ENCODE data around the gene SHB. TPM values are rescaled to one million over a fixed set of nuclear protein-coding genes. Genes with fewer than 3 reads are reported as not detected.

SHB gene
- total and polyA plus RNA-seq, 11 donors: 7.8 to 31.4 (median 21.4) TPM

- H3K27ac ChIP-seq: peak overlapping the region in 1 of 12 donors; percentile 33
- no peaks in the 10 kb centered on the region for H3K9me3 ChIP-seq
- WGBS, 4 donors: 64 to 73% (median 69%) methylated on average over 11 of the region's 11 CpGs
- H3K27me3 ChIP-seq: no peaks in the 10 kb centered on the region
- H3K4me3 ChIP-seq: no peak overlapping the region
- no peak for TF ChIP-seq POLR2A (IDR thresholded peaks at IDR 0.05)
- TF ChIP-seq, protein P1, sequence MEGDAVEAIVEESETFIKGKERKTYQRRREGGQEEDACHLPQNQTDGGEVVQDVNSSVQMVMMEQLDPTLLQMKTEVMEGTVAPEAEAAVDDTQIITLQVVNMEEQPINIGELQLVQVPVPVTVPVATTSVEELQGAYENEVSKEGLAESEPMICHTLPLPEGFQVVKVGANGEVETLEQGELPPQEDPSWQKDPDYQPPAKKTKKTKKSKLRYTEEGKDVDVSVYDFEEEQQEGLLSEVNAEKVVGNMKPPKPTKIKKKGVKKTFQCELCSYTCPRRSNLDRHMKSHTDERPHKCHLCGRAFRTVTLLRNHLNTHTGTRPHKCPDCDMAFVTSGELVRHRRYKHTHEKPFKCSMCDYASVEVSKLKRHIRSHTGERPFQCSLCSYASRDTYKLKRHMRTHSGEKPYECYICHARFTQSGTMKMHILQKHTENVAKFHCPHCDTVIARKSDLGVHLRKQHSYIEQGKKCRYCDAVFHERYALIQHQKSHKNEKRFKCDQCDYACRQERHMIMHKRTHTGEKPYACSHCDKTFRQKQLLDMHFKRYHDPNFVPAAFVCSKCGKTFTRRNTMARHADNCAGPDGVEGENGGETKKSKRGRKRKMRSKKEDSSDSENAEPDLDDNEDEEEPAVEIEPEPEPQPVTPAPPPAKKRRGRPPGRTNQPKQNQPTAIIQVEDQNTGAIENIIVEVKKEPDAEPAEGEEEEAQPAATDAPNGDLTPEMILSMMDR (IDR thresholded peaks at IDR 0.05): no peak
- intact Hi-C loops (cut with DNase I): loop anchor here in 5 of 10 donors (5.0 to 10.0 kb wide), 6 partner anchors 67 to 325 kb away; partner anchors contain the start of gene TRMT10B (in 1 of the 5)
- ATAC-seq (peak in 3 of 4 donors; percentile 19 to 51 (median 38)), DNase-seq (peak in 2 of 5 donors; percentile 25 to 59)
- peaks cover 0 to 49% (median 11%) of the 10 kb centered on the region in 12 donors for H3K4me1 ChIP-seq
- no peaks in the 10 kb centered on the region for H3K36me3 ChIP-seq
These were observed 10.5 kb upstream of the SHB start for GRCh38 chr9:38079461-38080031.

DNA sequence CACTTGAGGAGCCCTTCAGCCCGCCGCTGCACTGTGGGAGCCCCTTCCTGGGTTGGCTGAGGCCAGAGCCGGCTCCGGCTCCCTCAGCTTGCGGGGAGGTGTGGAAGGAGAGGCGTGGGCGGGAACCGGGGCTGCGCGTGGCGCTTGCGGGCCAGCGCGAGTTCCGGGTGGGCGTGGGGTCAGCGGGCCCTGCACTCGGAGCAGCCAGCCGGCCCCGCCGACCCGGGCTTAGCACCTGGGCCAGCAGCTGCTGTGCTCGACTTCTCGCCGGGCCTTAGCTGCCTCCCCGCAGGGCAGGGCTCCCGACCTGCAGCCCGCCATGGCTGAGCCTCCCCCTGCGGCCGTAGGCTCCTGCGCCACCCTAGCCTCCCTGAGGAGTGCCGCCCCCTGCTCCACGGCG, 6.2 kb upstream of the SHB start:
- ATAC-seq (no peak), DNase-seq (no peak)
- no peaks in the 10 kb centered on the region for H3K9me3 ChIP-seq
- no peak overlapping the region for H3K4me3 ChIP-seq
- TF ChIP-seq, protein P1 (IDR thresholded peaks at IDR 0.05): no peak
- TF ChIP-seq POLR2A (IDR thresholded peaks at IDR 0.05): no peak
- intact Hi-C loops (cut with DNase I): loop anchor here in 2 of 10 donors (5.0 to 10.0 kb wide), 2 partner anchors 63 to 320 kb away; partner anchors contain the start of gene TRMT10B (in 1 of the 2)
- WGBS, 4 donors: 93 to 98% (median 95%) methylated on average over 29 to 34 of the region's 34 CpGs
- no peak overlapping the region for H3K27ac ChIP-seq
- H3K27me3 ChIP-seq: no peaks in the 10 kb centered on the region
- H3K36me3 ChIP-seq: no peaks in the 10 kb centered on the region
- H3K4me1 ChIP-seq: peaks cover 0 to 37% (median 4%) of the 10 kb centered on the region in 12 donors

DNA sequence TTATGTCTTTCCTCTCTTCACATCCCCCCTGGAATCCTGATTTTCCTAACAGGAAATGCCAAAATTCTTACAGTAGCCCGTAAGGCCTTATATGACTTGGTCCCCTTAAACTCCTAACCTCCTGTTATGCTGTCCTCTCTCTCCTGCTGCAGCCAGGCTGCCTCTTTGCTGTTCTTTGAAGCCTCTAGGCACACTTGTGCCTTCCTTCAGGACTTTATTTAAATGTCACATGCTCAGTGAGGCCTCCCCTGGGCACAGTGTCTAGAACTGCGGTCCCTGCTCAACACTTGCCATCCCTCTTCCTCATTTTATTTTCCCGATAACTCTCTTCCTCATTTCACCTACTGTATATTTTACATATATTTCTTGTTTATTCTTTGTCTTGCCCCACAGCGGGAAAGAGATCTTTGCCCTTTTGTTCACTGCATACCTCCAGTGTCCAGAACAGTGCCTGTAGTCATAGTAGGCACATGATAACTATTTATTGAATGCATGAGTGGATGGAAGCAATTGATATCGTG, 5.5 kb upstream of the SHB start:
- ATAC-seq (peak in 1 of 4 donors; percentile 13), DNase-seq (no peak)
- intact Hi-C loops (cut with DNase I): loop anchor here in 1 of 10 donors (10.0 kb wide), 1 partner anchor 320 kb away; the partner anchor contains the start of gene TRMT10B
- H3K27ac ChIP-seq: peak overlapping the region in 1 of 12 donors; percentile 68
- H3K9me3 ChIP-seq: no peaks in the 10 kb centered on the region
- no peaks in the 10 kb centered on the region for H3K27me3 ChIP-seq
- 73 to 81% (median 76%) methylated on average over 5 of the region's 5 CpGs for WGBS, 4 donors
- H3K4me1 ChIP-seq: peaks cover 0 to 36% (median 8%) of the 10 kb centered on the region in 12 donors
- H3K36me3 ChIP-seq: no peaks in the 10 kb centered on the region
- TF ChIP-seq, protein P1 (IDR thresholded peaks at IDR 0.05): no peak
- no peak for TF ChIP-seq POLR2A (IDR thresholded peaks at IDR 0.05)
- no peak overlapping the region for H3K4me3 ChIP-seq

DNA sequence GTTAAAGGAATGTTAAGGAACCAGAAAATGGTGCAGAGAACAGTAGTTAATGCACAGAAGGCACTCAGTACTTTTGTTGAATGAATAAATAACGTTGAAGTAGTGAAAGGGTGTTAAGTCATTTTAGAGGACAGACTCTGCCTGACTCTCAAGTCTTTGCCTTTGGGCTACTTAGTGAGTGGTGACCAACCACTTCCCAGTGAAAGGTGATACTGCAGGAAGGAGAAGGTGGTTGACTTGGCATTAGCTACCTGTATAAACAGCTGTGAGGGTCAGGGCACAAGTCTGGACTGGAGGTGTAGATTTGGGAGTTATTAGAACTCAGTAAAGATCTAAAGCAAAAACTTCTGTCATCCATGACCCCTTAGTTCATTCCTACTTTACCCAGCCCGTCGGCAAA, 4.9 kb upstream of the SHB start:
- ATAC-seq (no peak), DNase-seq (no peak)
- H3K4me1 ChIP-seq: peaks cover 0 to 31% (median 8%) of the 10 kb centered on the region in 12 donors
- TF ChIP-seq, protein P1 (IDR thresholded peaks at IDR 0.05): no peak
- TF ChIP-seq POLR2A (IDR thresholded peaks at IDR 0.05): no peak
- intact Hi-C loops (cut with DNase I): loop anchor here in 1 of 10 donors (10.0 kb wide), 1 partner anchor 319 kb away; the partner anchor contains the start of gene TRMT10B
- H3K4me3 ChIP-seq: no peak overlapping the region
- H3K9me3 ChIP-seq: no peaks in the 10 kb centered on the region
- H3K27ac ChIP-seq: peak overlapping the region in 1 of 12 donors; percentile 68
- H3K36me3 ChIP-seq: no peaks in the 10 kb centered on the region
- no peaks in the 10 kb centered on the region for H3K27me3 ChIP-seq
- 63 to 78% (median 78%) methylated on average over 3 of the region's 3 CpGs for WGBS, 4 donors
